RWPE2 (cell line): Measurements from ENCODE around the gene XBP1.

ENCODE experiments used
- ATAC-seq: fragments of 200-7000 bp; cut with Tn5 transposase; 3 replicates; pipeline ENCODE4 v1.9.1; 2021; ENCODE audit warnings: low read depth
- DNase-seq: peaks from one replicate; pipeline ENCODE4 v3.0.0-alpha.2; 2020; ENCODE audit warnings: low spot score
- H3K27ac ChIP-seq: fragments of 450-650 bp; 2 replicates; pipeline ENCODE4 v1.5.1; 2017; ENCODE audit warnings: mild to moderate bottlenecking; ENCODE audit not compliant: poor library complexity, severe bottlenecking
- H3K27me3 ChIP-seq: fragments of 250-450 bp; sonication (Bioruptor Pico); 2 replicates; pipeline ENCODE4 v1.5.1; 2021; ENCODE audit warnings: mild to moderate bottlenecking, moderate library complexity; ENCODE audit not compliant: insufficient read depth, poor library complexity, severe bottlenecking
- H3K36me3 ChIP-seq: fragments of 250-450 bp; sonication (Bioruptor Pico); 2 replicates; pipeline ENCODE4 v1.5.1; 2020; ENCODE audit warnings: low read depth, mild to moderate bottlenecking, moderate library complexity
- H3K4me1 ChIP-seq: fragments of 250-450 bp; sonication (Bioruptor Pico); 2 replicates; pipeline ENCODE4 v1.5.1; 2021; ENCODE audit warnings: mild to moderate bottlenecking, moderate library complexity; ENCODE audit not compliant: insufficient read depth, poor library complexity, severe bottlenecking
- H3K4me3 ChIP-seq: fragments of 250-450 bp; sonication (Bioruptor Pico); 2 replicates; pipeline ENCODE4 v1.5.1; 2021; ENCODE audit warnings: mild to moderate bottlenecking, moderate library complexity; ENCODE audit not compliant: severe bottlenecking
- H3K9me3 ChIP-seq: fragments of 250-450 bp; sonication (Bioruptor Pico); 2 replicates; pipeline ENCODE4 v1.5.1; 2021; ENCODE audit warnings: mild to moderate bottlenecking, moderate library complexity; ENCODE audit not compliant: severe bottlenecking
- CTCF ChIP-seq: fragments of 450-650 bp; IDR thresholded peaks from one replicate; pipeline ENCODE4 v1.5.1; 2017; ENCODE audit warnings: mild to moderate bottlenecking, moderate library complexity; ENCODE audit not compliant: poor library complexity, severe bottlenecking

XBP1 gene

GRCh38 chr22:28817919-28818859 lies 17.8 kb upstream of the XBP1 start:
- Histone ChIP-seq H3K27ac (no peak overlapping the region), H3K9me3 (no peaks in the 10 kb centered on the region), H3K36me3 (no peaks in the 10 kb centered on the region; the same call in 1 of the 2 replicates), H3K27me3 (no peaks in the 10 kb centered on the region), H3K4me3 (no peak overlapping the region), H3K4me1 (no peaks in the 10 kb centered on the region)
- no peak for TF ChIP-seq CTCF
- DNase-seq (no peak), ATAC-seq (no peak)

GRCh38 chr22:28817064-28817463 lies 16.7 kb upstream of the XBP1 start:
- Histone ChIP-seq H3K4me3 (no peak overlapping the region), H3K36me3 (no peaks in the 10 kb centered on the region), H3K9me3 (no peaks in the 10 kb centered on the region), H3K27me3 (no peaks in the 10 kb centered on the region), H3K27ac (no peak overlapping the region), H3K4me1 (no peaks in the 10 kb centered on the region)
- ATAC-seq (no peak), DNase-seq (no peak)
- TF ChIP-seq CTCF, result no peak

GRCh38 chr22:28815729-28816128 lies 15.4 kb upstream of the XBP1 start:
- Histone ChIP-seq H3K9me3 (no peaks in the 10 kb centered on the region), H3K4me3 (no peak overlapping the region), H3K4me1 (no peaks in the 10 kb centered on the region), H3K36me3 (no peaks in the 10 kb centered on the region), H3K27me3 (no peaks in the 10 kb centered on the region), H3K27ac (no peak overlapping the region)
- no peak for TF ChIP-seq CTCF
- no peak for DNase-seq
- ATAC-seq, result no peak

GRCh38 chr22:28815111-28815510 lies 14.7 kb upstream of the XBP1 start:
- Histone ChIP-seq H3K4me1 (no peaks in the 10 kb centered on the region), H3K4me3 (no peak overlapping the region), H3K27ac (no peak overlapping the region), H3K27me3 (no peaks in the 10 kb centered on the region), H3K9me3 (no peaks in the 10 kb centered on the region), H3K36me3 (no peaks in the 10 kb centered on the region)
- no peak for TF ChIP-seq CTCF
- DNase-seq (no peak), ATAC-seq (no peak)
